ENCODE data around the gene NSDHL. TPM values are rescaled to one million over a fixed set of nuclear protein-coding genes. Genes with fewer than 3 reads are reported as not detected.
"Not testable (repeated sequence)": the region's sequence is repeated elsewhere in the genome, so short reads cannot be mapped to it uniquely, and the experiment has no call there.

NSDHL gene
- total and polyA plus RNA-seq, 10 donors, result 6.1 to 11.2 (median 9.0) TPM

- TF ChIP-seq CTCF (IDR thresholded peaks at IDR 0.05 in 8 of 11, conservative IDR thresholded peaks at IDR 0.05 in 3 of 11), result peak; percentile 16 to 72 (median 61)
- no peak for TF ChIP-seq POLR2A (IDR thresholded peaks at IDR 0.05)
- no peak overlapping the region for H3K27ac ChIP-seq
- intact Hi-C loops (cut with DNase I; ENCODE audit: low total_unique reads), result no loop called here
- no peaks in the 10 kb centered on the region for H3K9me3 ChIP-seq
- peak; percentile 77 for DNase-seq
- H3K4me1 ChIP-seq, result peaks cover 0 to 4% (median 0%) of the 10 kb centered on the region in 6 donors
- WGBS, 5 donors, result 35 to 43% (median 38%) methylated on average over 9 to 20 of the region's 20 CpGs
- H3K4me3 ChIP-seq, result no peak overlapping the region
- no peaks in the 10 kb centered on the region for H3K36me3 ChIP-seq
- H3K27me3 ChIP-seq (replicated peaks in 1 of 7), result peaks cover 0 to 32% (median 4%) of the 10 kb centered on the region in 7 donors
Measured at GRCh38 chrX:152904151-152905080, 73.6 kb downstream of the NSDHL start.

- peak; percentile 53 for DNase-seq
- TF ChIP-seq POLR2A (IDR thresholded peaks at IDR 0.05) (no peak), POLR2AphosphoS5 (IDR thresholded peaks at IDR 0.05) (no peak), CTCF (IDR thresholded peaks at IDR 0.05 in 8 of 11, conservative IDR thresholded peaks at IDR 0.05 in 3 of 11) (no peak)
- peaks cover 0 to 25% (median 4%) of the 10 kb centered on the region in 7 donors for H3K27me3 ChIP-seq (replicated peaks in 1 of 7)
- intact Hi-C loops (cut with DNase I; ENCODE audit: low total_unique reads), result no loop called here
- H3K27ac ChIP-seq, result no peak overlapping the region
- no peaks in the 10 kb centered on the region for H3K36me3 ChIP-seq
- peaks cover 0 to 4% (median 0%) of the 10 kb centered on the region in 6 donors for H3K4me1 ChIP-seq
- H3K4me3 ChIP-seq, result no peak overlapping the region
- WGBS, 5 donors, result 60 to 86% (median 77%) methylated on average over 3 to 8 of the region's 8 CpGs
- no peaks in the 10 kb centered on the region for H3K9me3 ChIP-seq
Measured at GRCh38 chrX:152905081-152905420, 74.2 kb downstream of the NSDHL start.

- no peak for TF ChIP-seq POLR2A (IDR thresholded peaks at IDR 0.05)
- no peak for TF ChIP-seq POLR2AphosphoS5 (IDR thresholded peaks at IDR 0.05)
- no peak for TF ChIP-seq CTCF (IDR thresholded peaks at IDR 0.05 in 8 of 11, conservative IDR thresholded peaks at IDR 0.05 in 3 of 11)
- Histone ChIP-seq H3K27me3 (replicated peaks in 1 of 7) (peaks cover 0 to 17% (median 4%) of the 10 kb centered on the region in 7 donors), H3K4me1 (peaks cover 0 to 4% (median 0%) of the 10 kb centered on the region in 6 donors), H3K9me3 (no peaks in the 10 kb centered on the region), H3K36me3 (no peaks in the 10 kb centered on the region), H3K27ac (no peak overlapping the region), H3K4me3 (no peak overlapping the region)
- DNase-seq, result no peak
- 37 to 50% (median 42%) methylated on average over 14 to 17 of the region's 17 CpGs for WGBS, 5 donors
- intact Hi-C loops (cut with DNase I; ENCODE audit: low total_unique reads), result no loop called here
Measured at GRCh38 chrX:152907084-152907651, 76.3 kb downstream of the NSDHL start.

GRCh38 chrX:152908486-152908885 is 77.6 kb downstream of the NSDHL start:
- H3K4me1 ChIP-seq, result peaks cover 0 to 4% (median 0%) of the 10 kb centered on the region in 6 donors
- peaks cover 0 to 17% (median 4%) of the 10 kb centered on the region in 7 donors for H3K27me3 ChIP-seq (replicated peaks in 1 of 7)
- no peak overlapping the region for H3K4me3 ChIP-seq
- no peaks in the 10 kb centered on the region for H3K9me3 ChIP-seq
- WGBS, 5 donors, result 79 to 91% (median 83%) methylated on average over 4 to 14 of the region's 14 CpGs
- intact Hi-C loops (cut with DNase I; ENCODE audit: low total_unique reads), result no loop called here
- TF ChIP-seq CTCF (IDR thresholded peaks at IDR 0.05 in 8 of 11, conservative IDR thresholded peaks at IDR 0.05 in 3 of 11), result no peak
- TF ChIP-seq POLR2AphosphoS5 (IDR thresholded peaks at IDR 0.05), result no peak
- TF ChIP-seq POLR2A (IDR thresholded peaks at IDR 0.05), result no peak
- no peaks in the 10 kb centered on the region for H3K36me3 ChIP-seq
- no peak for DNase-seq
- H3K27ac ChIP-seq, result no peak overlapping the region

GRCh38 chrX:152910018-152910417 is 79.2 kb downstream of the NSDHL start:
- intact Hi-C loops (cut with DNase I; ENCODE audit: low total_unique reads); H3K36me3 ChIP-seq; H3K4me3 ChIP-seq; DNase-seq; H3K4me1 ChIP-seq; H3K9me3 ChIP-seq; H3K27me3 ChIP-seq (replicated peaks in 1 of 7); H3K27ac ChIP-seq: not testable (repeated sequence)
- WGBS, 5 donors, result 67 to 82% (median 73%) methylated on average over 7 of the region's 7 CpGs

Data from spleen (tissue), 11 donors.